ENCODE data around the gene WAPL.
"Not testable (repeated sequence)": the region's sequence is repeated elsewhere in the genome, so short reads cannot be mapped to it uniquely, and the experiment has no call there.

WAPL gene

GRCh38 chr10:86535132-86535882, 13.7 kb upstream of the WAPL start:
- peak overlapping the region; percentile 72 for H3K4me2 ChIP-seq (ENCODE audit: low read length)
- H3K9ac ChIP-seq (ENCODE audit: low read length), result peak overlapping the region; percentile 58
- H2AFZ ChIP-seq (ENCODE audit: low read length), result peak overlapping the region; percentile 85; the same call in 1 of the 2 replicates
- no peaks in the 10 kb centered on the region for H3F3A ChIP-seq (ENCODE audit: insufficient read depth, low read length)
- no peaks in the 10 kb centered on the region for H3K9me3 ChIP-seq (ENCODE audit: low read length)
- H3K27ac ChIP-seq (ENCODE audit: low read depth, low read length, poor library complexity, severe bottlenecking), result peak overlapping the region; percentile 1
- no peaks in the 10 kb centered on the region for H4K20me1 ChIP-seq (ENCODE audit: insufficient read depth, low read length)
- no peaks in the 10 kb centered on the region for H3K36me3 ChIP-seq (ENCODE audit: insufficient read depth, low read length)
- peaks cover 18% of the 10 kb centered on the region for H3K4me1 ChIP-seq (ENCODE audit: insufficient read depth, low read length, severe bottlenecking)
- peak overlapping the region; percentile 60 for H3K4me3 ChIP-seq (ENCODE audit: low read depth, low read length, poor library complexity, severe bottlenecking)
- no peaks in the 10 kb centered on the region for H3K9me2 ChIP-seq (ENCODE audit: low read depth, low read length)
- TF ChIP-seq CTCF (IDR thresholded peaks at IDR 0.05; ENCODE audit: low read length) (no peak), EZH2 (IDR thresholded peaks at IDR 0.05; ENCODE audit: borderline replicate concordance, low read length) (no peak)
- no peaks in the 10 kb centered on the region for H3K79me2 ChIP-seq (ENCODE audit: insufficient read depth, low read length)
- no peaks in the 10 kb centered on the region for H3K27me3 ChIP-seq (ENCODE audit: insufficient read depth, low read length)

DNA sequence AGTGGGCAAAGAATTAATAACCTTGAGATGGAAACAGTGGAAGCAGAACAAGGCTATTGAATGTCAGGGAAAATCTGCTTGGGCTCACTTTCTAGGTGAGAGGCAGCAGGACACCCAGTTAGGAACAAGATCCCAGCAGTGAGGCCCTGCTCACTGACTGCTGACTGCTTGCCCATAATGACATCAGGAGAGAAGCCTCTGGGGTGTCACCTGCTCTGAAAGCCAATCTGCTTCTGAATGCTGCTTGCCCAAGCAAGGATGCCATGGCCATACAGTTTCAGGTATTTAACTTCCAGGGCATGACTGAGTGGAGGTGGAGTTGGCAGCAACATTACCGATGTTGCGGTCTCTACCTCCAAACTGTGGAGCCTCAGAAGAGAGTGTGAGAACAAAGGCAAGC, 11.7 kb upstream of the WAPL start:
- peaks cover 18% of the 10 kb centered on the region for H3K4me1 ChIP-seq (ENCODE audit: insufficient read depth, low read length, severe bottlenecking)
- no peak overlapping the region for H3K4me2 ChIP-seq (ENCODE audit: low read length)
- H3K36me3 ChIP-seq (ENCODE audit: insufficient read depth, low read length), result no peaks in the 10 kb centered on the region
- H2AFZ ChIP-seq (ENCODE audit: low read length), result no peak overlapping the region
- no peaks in the 10 kb centered on the region for H3F3A ChIP-seq (ENCODE audit: insufficient read depth, low read length)
- H3K4me3 ChIP-seq (ENCODE audit: low read depth, low read length, poor library complexity, severe bottlenecking), result no peak overlapping the region
- H3K9ac ChIP-seq (ENCODE audit: low read length), result no peak overlapping the region
- no peaks in the 10 kb centered on the region for H3K9me3 ChIP-seq (ENCODE audit: low read length)
- H4K20me1 ChIP-seq (ENCODE audit: insufficient read depth, low read length), result no peaks in the 10 kb centered on the region
- H3K79me2 ChIP-seq (ENCODE audit: insufficient read depth, low read length), result no peaks in the 10 kb centered on the region
- H3K27ac ChIP-seq (ENCODE audit: low read depth, low read length, poor library complexity, severe bottlenecking), result no peak overlapping the region
- TF ChIP-seq EZH2 (IDR thresholded peaks at IDR 0.05; ENCODE audit: borderline replicate concordance, low read length), result no peak
- TF ChIP-seq CTCF (IDR thresholded peaks at IDR 0.05; ENCODE audit: low read length), result no peak
- H3K27me3 ChIP-seq (ENCODE audit: insufficient read depth, low read length), result no peaks in the 10 kb centered on the region
- no peaks in the 10 kb centered on the region for H3K9me2 ChIP-seq (ENCODE audit: low read depth, low read length)

DNA sequence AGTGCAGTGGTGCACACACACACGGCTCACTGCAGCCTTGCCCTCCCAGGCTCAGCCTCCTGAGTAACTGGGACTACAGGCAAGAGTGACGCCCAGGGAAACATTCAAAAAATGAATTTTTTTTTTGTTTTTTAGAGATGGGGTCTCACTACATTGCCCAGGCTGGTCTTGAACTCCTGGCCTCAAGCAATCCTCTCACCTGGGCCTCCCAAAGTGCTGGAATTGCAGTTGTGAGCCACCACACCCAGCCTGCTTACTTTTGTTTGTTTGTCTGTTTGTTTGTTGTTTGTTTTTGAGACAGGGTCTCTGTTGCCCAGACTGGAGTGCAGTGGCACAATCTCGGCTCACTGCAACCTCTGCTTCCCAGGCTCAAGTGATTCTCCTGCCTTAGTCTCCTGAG, 7.1 kb upstream of the WAPL start:
- not testable (repeated sequence) for H3K4me3 ChIP-seq (ENCODE audit: low read depth, low read length, poor library complexity, severe bottlenecking); H3K9ac ChIP-seq (ENCODE audit: low read length); H3K27me3 ChIP-seq (ENCODE audit: insufficient read depth, low read length); H3F3A ChIP-seq (ENCODE audit: insufficient read depth, low read length); H3K27ac ChIP-seq (ENCODE audit: low read depth, low read length, poor library complexity, severe bottlenecking); H3K4me2 ChIP-seq (ENCODE audit: low read length); H3K36me3 ChIP-seq (ENCODE audit: insufficient read depth, low read length); H3K79me2 ChIP-seq (ENCODE audit: insufficient read depth, low read length); H4K20me1 ChIP-seq (ENCODE audit: insufficient read depth, low read length); H3K9me3 ChIP-seq (ENCODE audit: low read length); H3K9me2 ChIP-seq (ENCODE audit: low read depth, low read length); H2AFZ ChIP-seq (ENCODE audit: low read length)
- peaks cover 10% of the 10 kb centered on the region for H3K4me1 ChIP-seq (ENCODE audit: insufficient read depth, low read length, severe bottlenecking)

DNA sequence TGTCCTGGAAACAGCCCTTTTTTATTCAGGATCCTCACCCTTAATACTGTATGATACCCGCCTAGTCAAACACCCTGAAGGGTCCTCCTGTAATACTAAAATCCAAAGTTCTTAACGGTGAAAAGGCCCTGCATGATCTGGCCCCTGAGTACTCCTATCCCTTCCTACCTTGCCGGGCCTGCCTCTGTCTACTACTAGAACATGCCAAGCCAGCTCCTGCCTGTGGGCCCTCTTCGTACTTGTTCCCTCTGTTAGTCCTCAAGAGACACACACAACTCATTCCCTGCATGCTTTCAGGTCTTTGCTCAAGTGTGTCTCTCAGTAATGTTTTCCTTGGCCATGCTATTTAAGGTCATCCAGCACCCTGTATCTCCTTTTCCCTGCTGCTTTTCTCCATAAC, 5.0 kb upstream of the WAPL start:
- H3K9me2 ChIP-seq (ENCODE audit: low read depth, low read length), result no peaks in the 10 kb centered on the region
- H3F3A ChIP-seq (ENCODE audit: insufficient read depth, low read length), result no peaks in the 10 kb centered on the region
- no peak overlapping the region for H3K9ac ChIP-seq (ENCODE audit: low read length)
- peaks cover 25% of the 10 kb centered on the region for H3K4me1 ChIP-seq (ENCODE audit: insufficient read depth, low read length, severe bottlenecking)
- H3K4me3 ChIP-seq (ENCODE audit: low read depth, low read length, poor library complexity, severe bottlenecking), result no peak overlapping the region
- no peaks in the 10 kb centered on the region for H3K9me3 ChIP-seq (ENCODE audit: low read length)
- H3K79me2 ChIP-seq (ENCODE audit: insufficient read depth, low read length), result no peaks in the 10 kb centered on the region
- H3K4me2 ChIP-seq (ENCODE audit: low read length), result no peak overlapping the region
- H2AFZ ChIP-seq (ENCODE audit: low read length), result no peak overlapping the region
- no peaks in the 10 kb centered on the region for H3K36me3 ChIP-seq (ENCODE audit: insufficient read depth, low read length)
- no peak overlapping the region for H3K27ac ChIP-seq (ENCODE audit: low read depth, low read length, poor library complexity, severe bottlenecking)
- no peak for TF ChIP-seq EZH2 (IDR thresholded peaks at IDR 0.05; ENCODE audit: borderline replicate concordance, low read length)
- TF ChIP-seq CTCF (IDR thresholded peaks at IDR 0.05; ENCODE audit: low read length), result no peak
- H3K27me3 ChIP-seq (ENCODE audit: insufficient read depth, low read length), result no peaks in the 10 kb centered on the region
- no peaks in the 10 kb centered on the region for H4K20me1 ChIP-seq (ENCODE audit: insufficient read depth, low read length)

DNA sequence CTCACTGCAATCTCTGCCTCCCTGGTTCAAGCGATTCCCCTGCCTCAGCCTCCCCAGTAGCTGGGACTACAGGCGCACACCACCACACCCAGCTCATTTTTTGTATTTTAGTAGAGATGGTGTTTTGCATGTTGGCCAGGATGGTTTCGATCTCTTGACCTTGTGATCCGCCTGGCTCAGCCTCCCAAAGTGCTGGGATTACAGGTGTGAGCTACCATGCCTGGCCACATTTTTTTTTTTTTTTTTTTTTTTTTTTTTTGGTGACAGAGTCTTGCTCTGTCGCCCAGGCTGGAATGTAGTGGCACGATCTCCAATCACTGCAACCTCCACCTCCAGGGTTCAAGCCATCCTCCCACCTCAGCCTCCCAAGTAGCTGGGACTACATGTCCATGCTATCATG, 4.1 kb upstream of the WAPL start:
- not testable (repeated sequence) for H3K79me2 ChIP-seq (ENCODE audit: insufficient read depth, low read length); H2AFZ ChIP-seq (ENCODE audit: low read length); H3K9me3 ChIP-seq (ENCODE audit: low read length); H3K9ac ChIP-seq (ENCODE audit: low read length); H3F3A ChIP-seq (ENCODE audit: insufficient read depth, low read length); H4K20me1 ChIP-seq (ENCODE audit: insufficient read depth, low read length); H3K4me3 ChIP-seq (ENCODE audit: low read depth, low read length, poor library complexity, severe bottlenecking); H3K4me2 ChIP-seq (ENCODE audit: low read length); H3K9me2 ChIP-seq (ENCODE audit: low read depth, low read length); H3K36me3 ChIP-seq (ENCODE audit: insufficient read depth, low read length); H3K27ac ChIP-seq (ENCODE audit: low read depth, low read length, poor library complexity, severe bottlenecking); H3K27me3 ChIP-seq (ENCODE audit: insufficient read depth, low read length)
- peaks cover 25% of the 10 kb centered on the region for H3K4me1 ChIP-seq (ENCODE audit: insufficient read depth, low read length, severe bottlenecking)
